Loucy (cell line): ENCODE results near the gene INVS.

Experiments used
- H2AFZ ChIP-seq: fragments of 200-600 bp; sonication (generic); 2 replicates; pipeline ENCODE4 v1.6.0; 2016; ENCODE audit warnings: antibody characterized with exemption, mild to moderate bottlenecking, low read length, moderate library complexity
- H3F3A ChIP-seq: fragments of 200-600 bp; 2 replicates; pipeline ENCODE4 v1.6.0; 2016; ENCODE audit warnings: antibody characterized with exemption, low read depth, mild to moderate bottlenecking
- H3K27me3 ChIP-seq: fragments of 200-600 bp; sonication (generic); 2 replicates; pipeline ENCODE4 v1.6.1; 2014; ENCODE audit warnings: low read length, mild to moderate bottlenecking; ENCODE audit not compliant: insufficient read depth, poor library complexity, severe bottlenecking
- H3K36me3 ChIP-seq: fragments of 200-600 bp; sonication (generic); 2 replicates; pipeline ENCODE4 v1.6.1; 2016; ENCODE audit warnings: low read length; ENCODE audit not compliant: insufficient read depth
- H3K4me1 ChIP-seq: fragments of 200-600 bp; sonication (generic); 2 replicates; pipeline ENCODE4 v1.5.1; 2014; ENCODE audit warnings: low read length, mild to moderate bottlenecking; ENCODE audit not compliant: insufficient read depth, poor library complexity, severe bottlenecking
- H3K4me2 ChIP-seq: fragments of 200-600 bp; sonication (generic); 2 replicates; pipeline ENCODE4 v1.6.0; 2014; ENCODE audit warnings: antibody characterized with exemption, low read length, low read depth, mild to moderate bottlenecking; ENCODE audit not compliant: poor library complexity, severe bottlenecking
- H3K4me3 ChIP-seq: fragments of 200-600 bp; sonication (generic); 2 replicates; pipeline ENCODE4 v1.5.1; 2014; ENCODE audit warnings: low read length, mild to moderate bottlenecking, mixed read lengths; ENCODE audit not compliant: poor library complexity, severe bottlenecking
- H3K79me2 ChIP-seq: fragments of 200-600 bp; sonication (generic); 2 replicates; pipeline ENCODE4 v1.6.1; 2014; ENCODE audit warnings: low read length; ENCODE audit not compliant: insufficient read depth
- H3K9ac ChIP-seq: fragments of 200-600 bp; sonication (generic); 2 replicates; pipeline ENCODE4 v1.6.0; 2014; ENCODE audit warnings: mild to moderate bottlenecking, low read depth, low read length, moderate library complexity; ENCODE audit not compliant: poor library complexity, severe bottlenecking
- H3K9me2 ChIP-seq: fragments of 200-600 bp; sonication (generic); replicated peaks from 2 replicates; pipeline ENCODE4 v1.6.1; 2016; ENCODE audit warnings: low read depth, low read length, mixed read lengths
- H3K9me3 ChIP-seq: fragments of 200-600 bp; sonication (generic); 2 replicates; pipeline ENCODE4 v1.6.1; 2014; ENCODE audit warnings: mild to moderate bottlenecking, antibody characterized with exemption, low read length, low read depth; ENCODE audit not compliant: insufficient read depth
- H4K20me1 ChIP-seq: fragments of 200-600 bp; sonication (generic); 2 replicates; pipeline ENCODE4 v1.6.0; 2014; ENCODE audit warnings: antibody characterized with exemption, low read length, mild to moderate bottlenecking; ENCODE audit not compliant: insufficient read depth, poor library complexity, severe bottlenecking
- EZH2phosphoT487 ChIP-seq: fragments of 200-600 bp; IDR thresholded peaks from 2 replicates; pipeline ENCODE4 v1.6.1; 2018; ENCODE audit warnings: antibody characterized with exemption, mild to moderate bottlenecking, moderate library complexity, borderline replicate concordance
- TF ChIP-seq, protein P1 (sequence below): fragments of 200-600 bp; sonication (generic); conservative IDR thresholded peaks from 2 replicates; pipeline ENCODE4 v1.5.1; 2014; ENCODE audit warnings: mild to moderate bottlenecking, antibody characterized with exemption, low read length

Gene INVS

DNA sequence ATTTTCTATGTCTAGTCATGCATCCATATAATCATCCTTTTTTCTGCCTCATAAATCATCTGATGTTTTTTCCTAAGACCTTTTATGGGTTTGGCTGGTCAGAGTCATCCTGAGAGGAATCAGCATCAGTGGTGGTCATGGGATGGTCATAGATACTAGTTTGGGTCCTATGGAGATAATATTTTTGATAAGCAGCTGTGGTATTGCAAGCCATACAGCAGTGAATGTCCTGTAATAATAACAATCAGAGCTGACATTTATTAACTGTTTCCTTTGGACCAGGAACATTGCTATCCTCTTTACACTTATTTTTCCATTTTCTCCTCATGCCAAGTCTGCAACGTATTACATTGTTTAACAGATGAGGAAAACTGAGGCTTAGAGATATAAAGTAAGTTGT lies 170.6 kb downstream of the INVS start:
- Histone ChIP-seq H3K4me3 (no peak overlapping the region), H4K20me1 (no peaks in the 10 kb centered on the region), H3K36me3 (peaks cover 42% of the 10 kb centered on the region; the same call in 1 of the 2 replicates), H2AFZ (no peak overlapping the region), H3K4me1 (no peaks in the 10 kb centered on the region), H3K9me3 (no peaks in the 10 kb centered on the region), H3K79me2 (no peaks in the 10 kb centered on the region), H3K9ac (no peak overlapping the region), H3K9me2 (no peaks in the 10 kb centered on the region), H3F3A (no peaks in the 10 kb centered on the region; the same call in 1 of the 2 replicates), H3K4me2 (no peak overlapping the region), H3K27me3 (no peaks in the 10 kb centered on the region)
- TF ChIP-seq, protein P1, sequence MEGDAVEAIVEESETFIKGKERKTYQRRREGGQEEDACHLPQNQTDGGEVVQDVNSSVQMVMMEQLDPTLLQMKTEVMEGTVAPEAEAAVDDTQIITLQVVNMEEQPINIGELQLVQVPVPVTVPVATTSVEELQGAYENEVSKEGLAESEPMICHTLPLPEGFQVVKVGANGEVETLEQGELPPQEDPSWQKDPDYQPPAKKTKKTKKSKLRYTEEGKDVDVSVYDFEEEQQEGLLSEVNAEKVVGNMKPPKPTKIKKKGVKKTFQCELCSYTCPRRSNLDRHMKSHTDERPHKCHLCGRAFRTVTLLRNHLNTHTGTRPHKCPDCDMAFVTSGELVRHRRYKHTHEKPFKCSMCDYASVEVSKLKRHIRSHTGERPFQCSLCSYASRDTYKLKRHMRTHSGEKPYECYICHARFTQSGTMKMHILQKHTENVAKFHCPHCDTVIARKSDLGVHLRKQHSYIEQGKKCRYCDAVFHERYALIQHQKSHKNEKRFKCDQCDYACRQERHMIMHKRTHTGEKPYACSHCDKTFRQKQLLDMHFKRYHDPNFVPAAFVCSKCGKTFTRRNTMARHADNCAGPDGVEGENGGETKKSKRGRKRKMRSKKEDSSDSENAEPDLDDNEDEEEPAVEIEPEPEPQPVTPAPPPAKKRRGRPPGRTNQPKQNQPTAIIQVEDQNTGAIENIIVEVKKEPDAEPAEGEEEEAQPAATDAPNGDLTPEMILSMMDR: no peak
- TF ChIP-seq EZH2phosphoT487: no peak

DNA sequence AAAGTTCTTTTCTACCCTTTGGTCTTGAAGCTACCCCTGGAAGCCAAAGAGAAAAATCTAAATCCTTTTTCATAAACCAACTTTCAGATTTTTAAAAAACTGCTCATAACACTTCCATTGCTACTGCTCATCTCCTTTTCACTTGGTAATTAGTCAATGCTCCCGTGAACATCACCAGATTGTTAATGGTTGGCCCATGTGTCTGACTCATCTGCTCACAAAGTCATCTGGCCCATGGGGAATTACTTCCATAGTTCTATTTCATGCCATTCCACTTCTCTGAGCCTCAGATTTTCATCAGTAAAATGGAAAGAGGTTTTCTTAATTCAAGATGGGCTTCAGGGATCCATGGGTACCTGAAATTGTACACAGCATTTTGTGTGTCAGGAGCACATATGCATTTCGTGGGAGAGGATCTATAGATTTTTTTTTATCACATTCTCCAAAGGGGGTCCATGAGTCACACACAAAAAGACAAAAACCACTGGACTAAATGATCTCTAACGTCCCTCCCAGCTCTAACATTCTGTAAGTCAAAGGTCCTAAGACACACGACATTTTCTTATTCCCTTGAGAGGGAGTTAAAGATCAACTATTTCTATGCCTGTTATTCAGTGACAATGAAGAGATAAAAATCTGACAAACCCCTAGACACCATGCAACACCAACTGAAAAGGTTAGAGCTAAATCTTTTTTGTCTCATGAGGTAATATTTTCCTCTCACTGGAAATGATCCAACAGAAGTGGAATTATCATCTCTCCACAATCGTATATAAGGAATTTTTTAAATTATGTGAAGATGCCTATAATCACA lies 178.3 kb downstream of the INVS start:
- TF ChIP-seq, protein P1: no peak
- Histone ChIP-seq H3K4me2 (no peak overlapping the region), H3K27me3 (no peaks in the 10 kb centered on the region), H3K36me3 (peaks cover 35% of the 10 kb centered on the region; the same call in 1 of the 2 replicates), H3K9me3 (no peaks in the 10 kb centered on the region), H3K9ac (no peak overlapping the region), H3F3A (no peaks in the 10 kb centered on the region), H3K4me3 (no peak overlapping the region), H3K79me2 (no peaks in the 10 kb centered on the region), H4K20me1 (no peaks in the 10 kb centered on the region), H2AFZ (no peak overlapping the region), H3K4me1 (no peaks in the 10 kb centered on the region), H3K9me2 (no peaks in the 10 kb centered on the region)

DNA sequence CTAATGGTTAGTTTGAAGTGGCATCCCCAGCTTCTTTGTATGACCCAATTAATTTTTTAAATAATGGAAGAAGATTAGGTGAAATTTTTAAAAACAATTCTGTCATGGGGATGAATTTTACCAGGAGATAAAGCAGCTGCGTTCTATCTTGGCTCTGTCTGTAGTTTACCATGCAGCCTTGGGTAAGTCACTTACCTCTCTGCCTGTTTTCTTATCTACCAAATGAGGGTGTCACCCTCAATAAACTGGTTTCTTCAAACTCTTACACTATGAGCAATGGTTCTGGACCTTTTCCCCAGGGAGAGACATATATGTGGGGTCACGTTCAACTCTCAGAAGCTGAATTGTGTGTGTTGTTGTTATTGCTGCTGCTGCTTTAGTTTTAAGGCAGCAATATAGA lies 182.0 kb downstream of the INVS start:
- no peaks in the 10 kb centered on the region for H3K4me1 ChIP-seq
- TF ChIP-seq, protein P1: no peak
- TF ChIP-seq EZH2phosphoT487: no peak
- peaks cover 5% of the 10 kb centered on the region; the same call in 1 of the 2 replicates for H3K9me3 ChIP-seq
- H3K27me3 ChIP-seq: no peaks in the 10 kb centered on the region
- H3K4me2 ChIP-seq: no peak overlapping the region
- no peak overlapping the region for H2AFZ ChIP-seq
- no peaks in the 10 kb centered on the region for H3K9me2 ChIP-seq
- H4K20me1 ChIP-seq: no peaks in the 10 kb centered on the region
- H3K36me3 ChIP-seq: peaks cover 45% of the 10 kb centered on the region
- H3K4me3 ChIP-seq: no peak overlapping the region
- H3K79me2 ChIP-seq: no peaks in the 10 kb centered on the region
- no peak overlapping the region for H3K9ac ChIP-seq
- 0 out of 2 replicates have a peak, but pooled peaks cover 4% of the 10 kb centered on the region for H3F3A ChIP-seq
